Esophagus muscularis mucosa (tissue), 4 donors: Measurements from ENCODE around the gene CITED2. TPM values are rescaled to one million over a fixed set of nuclear protein-coding genes. Genes with fewer than 3 reads are reported as not detected.

Experiments used
- DNase-seq: peaks from one replicate; pipeline ENCODE4 v3.0.0-alpha.2; 2017; ENCODE audit errors: extremely low spot score
- H3K27ac ChIP-seq, 4 donors: fragments of 200-600 bp; sonication (generic); replicated peaks in 1 of 4; 1 replicate in 3 of 4; 2 replicates in 1 of 4; pipeline ENCODE4 v1.5.1; 2016 to 2019; ENCODE audit warnings: mild to moderate bottlenecking in 1 of 4
- H3K27me3 ChIP-seq, 4 donors: fragments of 200-600 bp; sonication (generic); one replicate each; pipeline versions ENCODE4 v1.5.1 to v1.6.0; 2016 to 2019
- H3K36me3 ChIP-seq, 4 donors: fragments of 200-600 bp; sonication (generic); one replicate each; pipeline ENCODE4 v1.5.1; 2016 to 2019
- H3K4me1 ChIP-seq, 4 donors: fragments of 200-600 bp; sonication (generic); one replicate each; pipeline ENCODE4 v1.5.1; 2016 to 2019
- H3K4me3 ChIP-seq, 4 donors: fragments of 200-600 bp; sonication (generic); 1 replicate in 2 of 4; 2 replicates in 2 of 4; pipeline ENCODE4 v1.5.1; 2016 to 2019; ENCODE audit warnings: mild to moderate bottlenecking in 4 of 4, moderate library complexity in 1 of 4
- H3K9me3 ChIP-seq, 4 donors: fragments of 200-600 bp; sonication (generic); 1 replicate in 3 of 4; 2 replicates in 1 of 4; pipeline ENCODE4 v1.5.1; 2016 to 2019
- EP300 ChIP-seq: sonication (generic); formaldehyde crosslinking; IDR thresholded peaks from one replicate; pipeline ENCODE4 v1.6.1; 2017; ENCODE audit warnings: antibody characterized with exemption
- POLR2A ChIP-seq: fragments of 450-650 bp; IDR thresholded peaks from one replicate; pipeline ENCODE4 v1.6.1; 2017; ENCODE audit warnings: antibody characterized with exemption, moderate library complexity, mild to moderate bottlenecking, low read depth
- POLR2AphosphoS5 ChIP-seq, 2 donors: sonication (generic); formaldehyde crosslinking; IDR thresholded peaks; one replicate each; pipeline ENCODE4 v1.6.1; 2017; ENCODE audit warnings: antibody characterized with exemption in 2 of 2
- WGBS: methylation state at CpG from one replicate; pipeline ENCODE4 v1.1.5; 2018; 5-methylcytosine and 5-hydroxymethylcytosine counted together
- intact Hi-C: fragments of 100-400 bp; cut with DNase I; formaldehyde crosslinking; loops from one replicate; pipeline ENCODE4 v1.15.1; 2023
- total RNA-seq, 4 donors: library from RNA; depleted of rRNA; stranded (reverse); fragments of >200 nt; gene quantifications; one replicate each; pipeline versions ENCODE4 v1.1.0 to v1.2.1, GENCODE V29; 2016
- TF ChIP-seq, protein P1 (sequence below), 3 experiments: fragments of 200-600 bp in 2 of 3; fragments of 450-650 bp in 1 of 3; sonication (generic) in 2 of 3; IDR thresholded peaks; one replicate each; pipeline ENCODE4 v1.5.1; 2017 to 2019; ENCODE audit warnings: antibody characterized with exemption in 3 of 3, mild to moderate bottlenecking in 2 of 3, moderate library complexity in 1 of 3

The CITED2 gene
- total RNA-seq, 4 donors from 2014 or later = 144 to 844 (median 324) TPM

DNA sequence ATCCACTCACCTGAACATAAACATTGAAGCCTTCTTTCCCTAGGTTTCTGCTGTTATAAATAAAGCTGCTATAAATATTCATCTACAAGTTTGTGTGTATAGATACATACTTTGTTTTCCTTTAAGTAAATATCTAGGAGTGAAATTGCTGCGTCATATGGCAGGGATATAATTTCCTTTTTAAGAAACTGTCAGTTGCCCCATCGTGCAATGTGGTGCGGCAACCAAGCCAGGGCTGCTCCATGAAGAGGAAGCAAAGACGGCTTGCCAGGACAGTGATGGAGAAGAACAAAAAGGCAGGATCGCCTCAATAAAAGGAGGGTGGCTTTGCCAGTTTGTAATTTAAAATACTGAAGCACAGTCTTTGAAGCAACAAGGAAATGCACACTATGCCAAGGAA lies 36.6 kb downstream of the CITED2 start:
- Histone ChIP-seq H3K9me3 (no peaks in the 10 kb centered on the region), H3K27me3 (no peaks in the 10 kb centered on the region), H3K4me1 (peaks cover 2 to 26% (median 20%) of the 10 kb centered on the region in 4 donors), H3K27ac (no peak overlapping the region), H3K4me3 (no peak overlapping the region), H3K36me3 (no peaks in the 10 kb centered on the region)
- WGBS = 67% methylated on average over 5 of the region's 5 CpGs
- intact Hi-C loops = loop anchor here (5.0 kb wide), 1 partner anchor 41 kb away; no protein-coding TSS in a partner anchor
- TF ChIP-seq EP300 = no peak
- TF ChIP-seq POLR2AphosphoS5 (IDR thresholded peaks at IDR 0.05) = no peak
- TF ChIP-seq POLR2A = no peak
- TF ChIP-seq, protein P1, sequence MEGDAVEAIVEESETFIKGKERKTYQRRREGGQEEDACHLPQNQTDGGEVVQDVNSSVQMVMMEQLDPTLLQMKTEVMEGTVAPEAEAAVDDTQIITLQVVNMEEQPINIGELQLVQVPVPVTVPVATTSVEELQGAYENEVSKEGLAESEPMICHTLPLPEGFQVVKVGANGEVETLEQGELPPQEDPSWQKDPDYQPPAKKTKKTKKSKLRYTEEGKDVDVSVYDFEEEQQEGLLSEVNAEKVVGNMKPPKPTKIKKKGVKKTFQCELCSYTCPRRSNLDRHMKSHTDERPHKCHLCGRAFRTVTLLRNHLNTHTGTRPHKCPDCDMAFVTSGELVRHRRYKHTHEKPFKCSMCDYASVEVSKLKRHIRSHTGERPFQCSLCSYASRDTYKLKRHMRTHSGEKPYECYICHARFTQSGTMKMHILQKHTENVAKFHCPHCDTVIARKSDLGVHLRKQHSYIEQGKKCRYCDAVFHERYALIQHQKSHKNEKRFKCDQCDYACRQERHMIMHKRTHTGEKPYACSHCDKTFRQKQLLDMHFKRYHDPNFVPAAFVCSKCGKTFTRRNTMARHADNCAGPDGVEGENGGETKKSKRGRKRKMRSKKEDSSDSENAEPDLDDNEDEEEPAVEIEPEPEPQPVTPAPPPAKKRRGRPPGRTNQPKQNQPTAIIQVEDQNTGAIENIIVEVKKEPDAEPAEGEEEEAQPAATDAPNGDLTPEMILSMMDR (IDR thresholded peaks at IDR 0.05) = no peak
- DNase-seq = no peak

DNA sequence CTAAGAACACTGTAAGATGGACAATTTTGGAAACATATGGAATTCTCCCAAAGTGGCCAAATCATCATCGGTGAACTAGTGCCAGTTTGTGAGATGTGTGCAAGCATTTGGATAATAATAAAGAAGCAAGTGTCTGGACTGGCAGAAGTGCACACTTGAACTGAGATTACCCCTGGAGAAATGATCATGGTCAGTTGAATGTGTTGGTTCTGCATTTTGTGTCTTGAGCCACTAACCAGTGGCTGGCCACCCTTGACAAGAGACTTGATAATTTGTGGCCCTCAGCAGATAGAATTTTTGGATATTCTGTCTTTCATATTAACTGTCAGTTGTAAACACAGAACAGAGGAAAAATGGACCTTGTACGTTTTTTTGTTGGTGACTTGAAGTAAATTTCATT lies 37.4 kb downstream of the CITED2 start:
- Histone ChIP-seq H3K9me3 (no peaks in the 10 kb centered on the region), H3K36me3 (no peaks in the 10 kb centered on the region), H3K4me1 (peaks cover 2 to 26% (median 20%) of the 10 kb centered on the region in 4 donors), H3K4me3 (no peak overlapping the region), H3K27ac (no peak overlapping the region), H3K27me3 (no peaks in the 10 kb centered on the region)
- WGBS = 78% methylated on average over 2 of the region's 2 CpGs
- DNase-seq = no peak
- TF ChIP-seq, protein P1 (IDR thresholded peaks at IDR 0.05) = no peak
- no peak for TF ChIP-seq POLR2A
- TF ChIP-seq EP300 = no peak
- TF ChIP-seq POLR2AphosphoS5 (IDR thresholded peaks at IDR 0.05) = no peak
- intact Hi-C loops = loop anchor here (5.0 kb wide), 1 partner anchor 40 kb away; no protein-coding TSS in a partner anchor

DNA sequence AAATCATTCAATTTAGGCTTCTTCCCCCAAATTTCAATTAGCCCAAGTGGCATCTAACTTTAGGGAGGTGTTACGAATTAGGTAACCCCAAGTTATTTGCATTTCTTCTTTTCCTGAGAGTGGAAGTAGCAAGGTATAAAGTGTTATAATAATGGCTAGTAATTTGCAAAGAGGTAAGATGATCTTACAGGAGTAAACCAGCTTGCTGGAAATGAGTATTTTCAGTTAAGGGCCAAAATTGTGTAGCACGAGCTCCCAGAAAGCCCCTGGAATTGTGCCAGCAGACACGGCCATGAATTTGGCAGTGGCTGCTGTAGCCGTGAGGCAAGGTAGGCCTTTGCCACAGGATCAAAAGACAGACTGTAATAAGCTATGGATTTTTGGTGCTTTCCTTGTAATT lies 38.0 kb downstream of the CITED2 start:
- TF ChIP-seq POLR2A (no peak), POLR2AphosphoS5 (IDR thresholded peaks at IDR 0.05) (peak in 1 of 2 donors; percentile 21)
- Histone ChIP-seq H3K4me3 (no peak overlapping the region), H3K36me3 (no peaks in the 10 kb centered on the region), H3K27ac (no peak overlapping the region), H3K4me1 (peaks cover 2 to 26% (median 20%) of the 10 kb centered on the region in 4 donors), H3K27me3 (no peaks in the 10 kb centered on the region), H3K9me3 (no peaks in the 10 kb centered on the region)
- DNase-seq = no peak
- WGBS = 29% methylated on average over 4 of the region's 4 CpGs
- intact Hi-C loops = loop anchor here (5.0 kb wide), 1 partner anchor 39 kb away; no protein-coding TSS in a partner anchor

DNA sequence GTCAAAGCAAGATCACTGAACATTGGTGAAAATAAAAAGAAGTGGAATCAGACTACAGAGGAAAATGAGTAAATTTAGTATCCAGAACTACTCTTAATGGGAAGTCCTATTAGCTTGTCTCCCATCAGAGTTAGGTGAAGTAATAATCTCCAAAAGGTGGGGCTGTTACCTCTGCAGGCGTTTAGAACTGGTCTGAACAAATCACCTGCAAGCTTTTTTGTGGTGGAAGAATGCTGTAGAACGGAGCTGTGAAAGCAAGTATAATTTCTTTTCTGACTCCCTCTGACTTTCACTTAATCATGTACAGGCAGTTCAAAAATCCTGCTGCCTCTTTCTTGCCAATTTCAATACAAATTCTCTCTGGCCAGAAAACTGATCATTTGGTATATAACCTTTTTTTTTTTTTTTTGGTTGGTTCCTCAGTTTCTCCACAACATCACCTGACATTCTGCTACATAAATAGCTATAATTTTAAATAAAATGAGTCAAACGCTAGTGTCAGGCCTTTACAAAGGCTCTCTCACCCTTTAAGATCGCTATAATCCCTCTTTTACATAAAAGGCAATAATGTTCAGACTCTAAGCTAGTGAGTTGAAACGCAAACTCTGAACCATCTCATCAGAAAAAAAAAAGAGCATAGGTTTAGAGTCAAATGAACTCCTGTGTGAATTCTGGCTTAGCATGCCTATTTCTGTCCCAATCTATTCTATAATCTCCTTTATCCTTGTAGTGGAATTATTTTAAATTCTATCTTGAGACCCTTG lies 38.8 kb downstream of the CITED2 start:
- peak overlapping the region in 3 of 4 donors; percentile 47 to 60 (median 54) for H3K27ac ChIP-seq
- intact Hi-C loops = loop anchor here (5.0 kb wide), 1 partner anchor 38 kb away; no protein-coding TSS in a partner anchor
- 88% methylated on average over 5 of the region's 5 CpGs for WGBS

More for the DNA sequence above, 38.8 kb downstream of the CITED2 start:
- H3K36me3 ChIP-seq = no peaks in the 10 kb centered on the region
- DNase-seq = no peak
- TF ChIP-seq POLR2AphosphoS5 (IDR thresholded peaks at IDR 0.05) (no peak), POLR2A (no peak), EP300 (no peak)
- TF ChIP-seq, protein P1 (IDR thresholded peaks at IDR 0.05) = no peak
- no peaks in the 10 kb centered on the region for H3K9me3 ChIP-seq
- H3K27me3 ChIP-seq = no peaks in the 10 kb centered on the region
- H3K4me3 ChIP-seq = no peak overlapping the region
- peaks cover 2 to 26% (median 20%) of the 10 kb centered on the region in 4 donors for H3K4me1 ChIP-seq
